22Rv1 (cell line): ENCODE measurements around the gene MDM4.

Source experiments
- H3K27ac ChIP-seq: fragments of 450-650 bp; 2 replicates; pipeline ENCODE4 v1.5.1; 2017
- ZFX ChIP-seq: fragments of 450-650 bp; IDR thresholded peaks from 2 replicates; pipeline ENCODE4 v1.6.1; 2017; ENCODE audit warnings: antibody characterized with exemption, borderline replicate concordance
- TF ChIP-seq, protein P1 (sequence below): fragments of 450-650 bp; IDR thresholded peaks from 2 replicates; pipeline ENCODE4 v1.5.1; 2017; ENCODE audit warnings: mild to moderate bottlenecking

The MDM4 gene, protein sequence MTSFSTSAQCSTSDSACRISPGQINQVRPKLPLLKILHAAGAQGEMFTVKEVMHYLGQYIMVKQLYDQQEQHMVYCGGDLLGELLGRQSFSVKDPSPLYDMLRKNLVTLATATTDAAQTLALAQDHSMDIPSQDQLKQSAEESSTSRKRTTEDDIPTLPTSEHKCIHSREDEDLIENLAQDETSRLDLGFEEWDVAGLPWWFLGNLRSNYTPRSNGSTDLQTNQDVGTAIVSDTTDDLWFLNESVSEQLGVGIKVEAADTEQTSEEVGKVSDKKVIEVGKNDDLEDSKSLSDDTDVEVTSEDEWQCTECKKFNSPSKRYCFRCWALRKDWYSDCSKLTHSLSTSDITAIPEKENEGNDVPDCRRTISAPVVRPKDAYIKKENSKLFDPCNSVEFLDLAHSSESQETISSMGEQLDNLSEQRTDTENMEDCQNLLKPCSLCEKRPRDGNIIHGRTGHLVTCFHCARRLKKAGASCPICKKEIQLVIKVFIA

GRCh38 chr1:204516180-204516879 is at the start of gene MDM4:
Gene MDM4, plus strand, starts transcription at chr1:204516406. Its CDS starts 9,113 bp downstream, at chr1:204525519.
- peak within 1 kb of the TSS; percentile 91 for H3K27ac ChIP-seq
- TF ChIP-seq ZFX, result no peak
- TF ChIP-seq, protein P1, sequence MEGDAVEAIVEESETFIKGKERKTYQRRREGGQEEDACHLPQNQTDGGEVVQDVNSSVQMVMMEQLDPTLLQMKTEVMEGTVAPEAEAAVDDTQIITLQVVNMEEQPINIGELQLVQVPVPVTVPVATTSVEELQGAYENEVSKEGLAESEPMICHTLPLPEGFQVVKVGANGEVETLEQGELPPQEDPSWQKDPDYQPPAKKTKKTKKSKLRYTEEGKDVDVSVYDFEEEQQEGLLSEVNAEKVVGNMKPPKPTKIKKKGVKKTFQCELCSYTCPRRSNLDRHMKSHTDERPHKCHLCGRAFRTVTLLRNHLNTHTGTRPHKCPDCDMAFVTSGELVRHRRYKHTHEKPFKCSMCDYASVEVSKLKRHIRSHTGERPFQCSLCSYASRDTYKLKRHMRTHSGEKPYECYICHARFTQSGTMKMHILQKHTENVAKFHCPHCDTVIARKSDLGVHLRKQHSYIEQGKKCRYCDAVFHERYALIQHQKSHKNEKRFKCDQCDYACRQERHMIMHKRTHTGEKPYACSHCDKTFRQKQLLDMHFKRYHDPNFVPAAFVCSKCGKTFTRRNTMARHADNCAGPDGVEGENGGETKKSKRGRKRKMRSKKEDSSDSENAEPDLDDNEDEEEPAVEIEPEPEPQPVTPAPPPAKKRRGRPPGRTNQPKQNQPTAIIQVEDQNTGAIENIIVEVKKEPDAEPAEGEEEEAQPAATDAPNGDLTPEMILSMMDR, result no peak

DNA sequence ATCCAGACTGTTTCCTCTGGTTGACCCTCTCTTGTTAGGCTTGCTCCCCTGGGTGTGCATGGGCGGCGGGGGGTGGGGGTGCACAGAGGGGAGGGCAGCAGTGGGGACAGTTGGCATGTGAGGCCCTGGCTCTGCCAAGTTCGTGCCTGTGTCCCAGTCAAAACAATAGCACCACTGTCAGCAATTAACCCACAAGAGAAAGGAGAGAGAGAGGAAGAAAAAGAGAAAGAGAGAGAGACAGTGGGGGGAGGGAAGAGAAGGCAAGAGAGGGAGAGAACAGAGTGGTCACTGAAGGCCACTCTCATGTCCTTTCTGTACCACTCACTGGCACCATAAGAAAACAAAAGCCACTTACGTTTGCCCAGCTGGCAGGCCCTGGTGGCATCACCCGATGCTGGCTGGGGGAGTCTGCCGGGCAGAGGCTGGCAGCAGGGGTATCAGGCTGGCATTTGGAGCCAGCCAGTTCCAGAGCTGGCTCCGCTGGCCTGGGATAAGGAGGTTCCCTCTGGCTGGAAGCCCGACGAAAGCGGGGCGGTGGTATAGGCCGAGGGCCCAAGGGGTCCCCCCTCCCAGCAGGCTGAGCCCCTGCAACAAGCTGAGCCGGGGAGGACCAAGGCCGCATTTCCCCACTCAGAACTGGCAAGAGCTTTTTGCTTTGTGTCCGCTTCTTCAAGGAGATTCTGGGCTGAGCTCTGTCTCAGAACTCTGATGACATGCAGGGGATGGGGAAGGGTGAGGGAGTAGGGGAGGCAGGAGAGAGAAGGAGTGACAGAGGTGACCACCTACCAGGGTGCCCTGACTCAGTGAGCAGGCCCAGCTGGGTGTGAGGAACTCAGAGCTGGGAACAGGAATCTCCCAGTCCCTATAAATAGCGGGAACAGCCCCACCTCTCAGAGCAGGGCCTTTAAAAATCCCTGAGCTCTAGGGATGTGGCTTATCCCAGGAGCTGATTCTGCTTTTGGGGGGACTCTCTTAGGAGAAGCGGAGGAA is 49.5 kb upstream of the MDM4 start:
- TF ChIP-seq, protein P1, result no peak
- H3K27ac ChIP-seq, result no peak overlapping the region

GRCh38 chr1:204468206-204468605 is 48.0 kb upstream of the MDM4 start:
- TF ChIP-seq, protein P1, result no peak
- no peak for TF ChIP-seq ZFX
- no peak overlapping the region for H3K27ac ChIP-seq

- H3K27ac ChIP-seq, result no peak overlapping the region
- TF ChIP-seq, protein P1, result no peak
- TF ChIP-seq ZFX, result no peak
Observed at GRCh38 chr1:204468766-204469302, 47.4 kb upstream of the MDM4 start.

DNA sequence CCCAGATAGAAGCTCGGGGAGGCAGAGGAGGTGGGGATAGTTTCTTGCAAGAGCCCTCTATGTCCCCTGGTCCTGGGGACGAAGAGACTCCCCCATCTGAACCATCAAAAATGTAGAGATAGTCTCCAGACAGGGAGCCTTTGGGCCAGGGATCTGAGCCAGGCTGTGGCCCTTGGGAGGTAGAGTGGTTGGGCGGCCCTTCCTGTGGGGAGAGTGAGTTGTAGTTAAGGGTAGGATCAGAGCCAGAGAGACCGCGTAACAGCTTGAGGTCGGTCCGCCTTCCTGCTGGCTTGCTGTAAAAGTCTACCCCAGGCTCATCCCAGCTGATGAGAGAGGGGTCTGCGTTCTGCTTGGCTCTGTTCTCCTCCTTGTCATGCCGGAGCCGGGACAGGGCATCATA is 46.9 kb upstream of the MDM4 start:
- H3K27ac ChIP-seq, result no peak overlapping the region
- no peak for TF ChIP-seq ZFX
- TF ChIP-seq, protein P1, result no peak

DNA sequence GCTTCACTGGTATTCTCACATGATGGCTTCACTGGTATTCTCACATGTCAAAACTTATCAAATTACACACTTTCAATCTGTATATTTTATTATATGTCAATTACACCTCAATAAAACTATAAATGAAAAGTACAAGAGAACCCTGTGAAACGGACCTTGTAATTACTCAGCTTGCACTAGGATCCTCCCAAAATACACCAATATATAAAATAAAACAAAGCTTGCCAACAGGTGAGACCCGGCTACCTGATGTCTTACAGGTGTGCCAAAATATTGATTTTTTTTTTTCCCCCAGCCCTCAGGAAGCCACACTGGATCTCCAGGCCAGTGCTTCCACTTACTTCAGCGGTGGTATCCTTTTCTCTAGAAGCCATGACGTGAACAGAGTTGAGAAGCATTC is 44.5 kb upstream of the MDM4 start:
- H3K27ac ChIP-seq, result no peak overlapping the region
- TF ChIP-seq, protein P1, result no peak
- TF ChIP-seq ZFX, result no peak
